ENCODE results near the gene MOSPD3. TPM values are rescaled to one million over a fixed set of nuclear protein-coding genes. Genes with fewer than 3 reads are reported as not detected.

Gene MOSPD3
- total RNA-seq, 1 experiment from 2014 or later = 16.7 TPM

GRCh38 chr7:100591596-100591995 lies 20.7 kb upstream of the MOSPD3 start:
- H2BK5ac ChIP-seq (ENCODE audit: insufficient read length, low read length) = no peak overlapping the region
- no peak overlapping the region for H3K27ac ChIP-seq (ENCODE audit: insufficient read length, low read depth, low read length)
- no peak overlapping the region for H3K56ac ChIP-seq (ENCODE audit: insufficient read length, low read depth, low read length)
- no peak overlapping the region for H3K4me2 ChIP-seq (ENCODE audit: insufficient read depth, insufficient read length, low read length)
- no peaks in the 10 kb centered on the region for H4K20me1 ChIP-seq (ENCODE audit: control insufficient read depth, insufficient read depth, insufficient read length)
- Mint-ChIP-seq H3K27me3 (ENCODE audit: low read depth) (peaks cover 46% of the 10 kb centered on the region), H3K4me3 (no peak overlapping the region; a peak in 1 of 5 replicates), H3K4me1 (peaks cover 17 to 20% of the 10 kb centered on the region in 2 experiments), H3K27ac (no peak overlapping the region), H3K36me3 (ENCODE audit: insufficient read depth in 1 of 3, low read depth in 3 of 3) (peaks cover 2 to 26% (median 6%) of the 10 kb centered on the region in 3 experiments; a peak in 5 of 7 replicates), H3K9me3 (no peaks in the 10 kb centered on the region)
- no peak overlapping the region for H3K4ac ChIP-seq (ENCODE audit: low read depth, low read length)
- no peak overlapping the region for H3K23ac ChIP-seq (ENCODE audit: insufficient read length, low read depth, low read length)
- H3K79me2 ChIP-seq (ENCODE audit: insufficient read depth, low read length) = no peaks in the 10 kb centered on the region
- no peak overlapping the region for H3K18ac ChIP-seq (ENCODE audit: insufficient read length, low read depth, low read length)
- H2BK15ac ChIP-seq (ENCODE audit: low read depth, low read length) = no peak overlapping the region
- H2BK20ac ChIP-seq (ENCODE audit: low read depth, low read length, poor library complexity, severe bottlenecking) = no peak overlapping the region
- H3K79me1 ChIP-seq (ENCODE audit: insufficient read depth, low read depth, low read length, poor library complexity, severe bottlenecking) = no peaks in the 10 kb centered on the region
- H4K8ac ChIP-seq (replicated peaks; ENCODE audit: insufficient read length, low read depth, low read length) = no peak overlapping the region
- H4K91ac ChIP-seq (ENCODE audit: insufficient read length, low read depth, low read length) = no peak overlapping the region
- no peaks in the 10 kb centered on the region for H3K27me3 ChIP-seq (ENCODE audit: insufficient read depth, low read length)
- H3K9ac ChIP-seq (ENCODE audit: extremely low read depth, insufficient read length, low read length) = no peak overlapping the region
- H4K5ac ChIP-seq (ENCODE audit: insufficient read length, low read depth, low read length) = no peak overlapping the region
- peaks cover 3% of the 10 kb centered on the region; the same call in 1 of the 2 replicates for H3K4me1 ChIP-seq (ENCODE audit: insufficient read depth, low read length)
- TF ChIP-seq CTCF (conservative IDR thresholded peaks at IDR 0.05) = no peak
- H3K14ac ChIP-seq (ENCODE audit: insufficient read depth, low read length) = no peak overlapping the region
- no peak overlapping the region for H2AFZ ChIP-seq (ENCODE audit: low read length)
- no CpG with 5 or more reads among the region's 17 CpGs for WGBS (ENCODE audit: extremely low coverage, insufficient read length, low lambda C conversion rate)
- no peaks in the 10 kb centered on the region for H3K23me2 ChIP-seq (ENCODE audit: insufficient read length, low read depth, low read length, poor library complexity, severe bottlenecking)
- no peak overlapping the region for H2BK120ac ChIP-seq (ENCODE audit: low read depth, low read length, poor library complexity, severe bottlenecking)
- H2AK5ac ChIP-seq (ENCODE audit: insufficient read length, low read length) = no peak overlapping the region
- no peak overlapping the region for H3T11ph ChIP-seq (ENCODE audit: low read length)
- H2BK12ac ChIP-seq (ENCODE audit: insufficient read length, low read depth, low read length) = no peak overlapping the region
- no peaks in the 10 kb centered on the region for H3K9me3 ChIP-seq (ENCODE audit: control insufficient read depth, low read depth, low read length)
- DNase-seq = no peak
